Measurements from ENCODE around the gene PLCD3.

PLCD3 gene

GRCh38 chr17:45106096-45106495 lies 26.2 kb downstream of the PLCD3 start:
- H3K4me2 ChIP-seq (ENCODE audit: low read length) = no peak overlapping the region
- H3K79me2 ChIP-seq (ENCODE audit: control insufficient read depth, low read length) = no peaks in the 10 kb centered on the region
- no peaks in the 10 kb centered on the region for H3K9me2 ChIP-seq (replicated peaks; ENCODE audit: control insufficient read depth, low read length)
- H3K36me3 ChIP-seq (ENCODE audit: control insufficient read depth, low read length) = peaks cover 64% of the 10 kb centered on the region
- H3F3A ChIP-seq (ENCODE audit: control insufficient read depth, insufficient read depth) = no peaks in the 10 kb centered on the region
- TF ChIP-seq EZH2phosphoT487 (IDR thresholded peaks at IDR 0.05; ENCODE audit: borderline replicate concordance, low read length) (no peak), CTCF (IDR thresholded peaks at IDR 0.05; ENCODE audit: low read depth, low read length, poor library complexity, severe bottlenecking) (no peak)
- H4K20me1 ChIP-seq (ENCODE audit: control insufficient read depth, insufficient read depth, low read depth, low read length) = peaks cover 2% of the 10 kb centered on the region; the same call in 1 of the 2 replicates
- H3K27ac ChIP-seq (ENCODE audit: low read depth, low read length) = no peak overlapping the region
- H3K9me3 ChIP-seq (ENCODE audit: control insufficient read depth, insufficient read depth, low read length) = no peaks in the 10 kb centered on the region
- H3K27me3 ChIP-seq (ENCODE audit: control insufficient read depth, low read length) = no peaks in the 10 kb centered on the region
- peaks cover 1% of the 10 kb centered on the region for H3K4me1 ChIP-seq (ENCODE audit: control insufficient read depth, low read length)
- H3K4me3 ChIP-seq (ENCODE audit: low read length) = no peak overlapping the region

- H3K4me3 ChIP-seq (ENCODE audit: low read length) = no peak overlapping the region
- no peaks in the 10 kb centered on the region for H3K4me1 ChIP-seq (ENCODE audit: control insufficient read depth, low read length)
- peaks cover 65% of the 10 kb centered on the region for H3K36me3 ChIP-seq (ENCODE audit: control insufficient read depth, low read length)
- no peaks in the 10 kb centered on the region for H3K9me3 ChIP-seq (ENCODE audit: control insufficient read depth, insufficient read depth, low read length)
- H3K9me2 ChIP-seq (replicated peaks; ENCODE audit: control insufficient read depth, low read length) = no peaks in the 10 kb centered on the region
- no peak overlapping the region for H3K27ac ChIP-seq (ENCODE audit: low read depth, low read length)
- H3K27me3 ChIP-seq (ENCODE audit: control insufficient read depth, low read length) = no peaks in the 10 kb centered on the region
- H3F3A ChIP-seq (ENCODE audit: control insufficient read depth, insufficient read depth) = no peaks in the 10 kb centered on the region
- H3K79me2 ChIP-seq (ENCODE audit: control insufficient read depth, low read length) = no peaks in the 10 kb centered on the region
- no peak for TF ChIP-seq EZH2phosphoT487 (IDR thresholded peaks at IDR 0.05; ENCODE audit: borderline replicate concordance, low read length)
- no peak for TF ChIP-seq CTCF (IDR thresholded peaks at IDR 0.05; ENCODE audit: low read depth, low read length, poor library complexity, severe bottlenecking)
- no peak overlapping the region for H3K4me2 ChIP-seq (ENCODE audit: low read length)
- peaks cover 2% of the 10 kb centered on the region; the same call in 1 of the 2 replicates for H4K20me1 ChIP-seq (ENCODE audit: control insufficient read depth, insufficient read depth, low read depth, low read length)
Measured at GRCh38 chr17:45104907-45105624, 27.2 kb downstream of the PLCD3 start.

GRCh38 chr17:45104497-45104896 lies 27.8 kb downstream of the PLCD3 start:
- no peaks in the 10 kb centered on the region for H3K79me2 ChIP-seq (ENCODE audit: control insufficient read depth, low read length)
- H3K27ac ChIP-seq (ENCODE audit: low read depth, low read length) = no peak overlapping the region
- H3K36me3 ChIP-seq (ENCODE audit: control insufficient read depth, low read length) = peaks cover 70% of the 10 kb centered on the region
- no peaks in the 10 kb centered on the region for H3K4me1 ChIP-seq (ENCODE audit: control insufficient read depth, low read length)
- no peak overlapping the region for H3K4me2 ChIP-seq (ENCODE audit: low read length)
- no peaks in the 10 kb centered on the region for H3K9me2 ChIP-seq (replicated peaks; ENCODE audit: control insufficient read depth, low read length)
- TF ChIP-seq EZH2phosphoT487 (IDR thresholded peaks at IDR 0.05; ENCODE audit: borderline replicate concordance, low read length) (no peak), CTCF (IDR thresholded peaks at IDR 0.05; ENCODE audit: low read depth, low read length, poor library complexity, severe bottlenecking) (no peak)
- no peaks in the 10 kb centered on the region for H3K27me3 ChIP-seq (ENCODE audit: control insufficient read depth, low read length)
- no peaks in the 10 kb centered on the region for H3K9me3 ChIP-seq (ENCODE audit: control insufficient read depth, insufficient read depth, low read length)
- peaks cover 2% of the 10 kb centered on the region; the same call in 1 of the 2 replicates for H4K20me1 ChIP-seq (ENCODE audit: control insufficient read depth, insufficient read depth, low read depth, low read length)
- H3K4me3 ChIP-seq (ENCODE audit: low read length) = no peak overlapping the region
- no peaks in the 10 kb centered on the region for H3F3A ChIP-seq (ENCODE audit: control insufficient read depth, insufficient read depth)

Data from DOHH2 (cell line).